OCI-LY7 (cell line): Measurements from ENCODE around the gene PLCB1. TPM values are rescaled to one million over a fixed set of nuclear protein-coding genes. Genes with fewer than 3 reads are reported as not detected.

ENCODE experiments used
- BruUV-seq: library from RNA; stranded (reverse); fragments of 400-500 nt; replicated peaks from 2 replicates; lab custom pipeline; 2021; lab: Mats Ljungman, UMichigan
- CTCF ChIA-PET: fragments of 300-600 bp; sonication (Branson Sonifier 250); formaldehyde crosslinking; loops from one replicate; lab custom pipeline; 2022; ENCODE audit warnings: antibody characterized with exemption; ENCODE audit not compliant: unreplicated experiment; lab: Charles Lee
- POLR2A ChIA-PET: fragments of 300-600 bp; sonication (Branson Sonifier 250); formaldehyde crosslinking; loops from one replicate; lab custom pipeline; 2022; ENCODE audit warnings: antibody characterized with exemption; lab: Charles Lee
- DNase-seq: peaks from one replicate; pipeline ENCODE4 v3.0.0-alpha.2; 2015; ENCODE audit warnings: low spot score
- H2AFZ ChIP-seq: fragments of 200-600 bp; sonication (generic), shearing (Covaris generic); 2 replicates; pipeline ENCODE4 v1.6.1; 2014; ENCODE audit warnings: mild to moderate bottlenecking, antibody characterized with exemption, low read length, moderate library complexity
- H3K27ac ChIP-seq: fragments of 200-600 bp; sonication (generic); 2 replicates; pipeline ENCODE4 v1.5.1; 2014; ENCODE audit warnings: mixed run types, low read depth, mild to moderate bottlenecking, moderate library complexity, low read length, inconsistent platforms; ENCODE audit not compliant: poor library complexity, severe bottlenecking
- H3K36me3 ChIP-seq: fragments of 200-600 bp; sonication (generic); 2 replicates; pipeline ENCODE4 v1.6.1; 2014; ENCODE audit warnings: mild to moderate bottlenecking, antibody characterized with exemption, low read length, moderate library complexity, mixed read lengths; ENCODE audit not compliant: insufficient read depth
- H3K4me1 ChIP-seq: fragments of 200-600 bp; sonication (generic); 2 replicates; pipeline ENCODE4 v1.5.1; 2014; ENCODE audit warnings: mild to moderate bottlenecking, low read length; ENCODE audit not compliant: insufficient read depth, poor library complexity, severe bottlenecking
- H3K4me2 ChIP-seq: fragments of 200-600 bp; sonication (generic); 2 replicates; pipeline ENCODE4 v1.6.1; 2014; ENCODE audit warnings: mild to moderate bottlenecking, low read length
- H3K4me3 ChIP-seq: fragments of 200-600 bp; sonication (generic); 2 replicates; pipeline ENCODE4 v1.5.1; 2014; ENCODE audit warnings: mild to moderate bottlenecking, low read depth, low read length; ENCODE audit not compliant: poor library complexity, severe bottlenecking
- H3K79me2 ChIP-seq: fragments of 200-600 bp; sonication (generic); 2 replicates; pipeline ENCODE4 v1.6.1; 2016; ENCODE audit warnings: low read depth, mild to moderate bottlenecking, low read length, moderate library complexity, mixed read lengths; ENCODE audit not compliant: insufficient read depth
- H3K9me2 ChIP-seq: fragments of 200-600 bp; sonication (generic); 2 replicates; pipeline ENCODE4 v1.6.1; 2016; ENCODE audit warnings: mild to moderate bottlenecking, low read length, mixed read lengths; ENCODE audit not compliant: insufficient read depth
- H3K9me3 ChIP-seq: fragments of 200-600 bp; sonication (generic); 2 replicates; pipeline ENCODE4 v1.6.1; 2014; ENCODE audit warnings: mild to moderate bottlenecking, mixed run types, low read length, mixed read lengths
- H4K20me1 ChIP-seq: fragments of 200-600 bp; sonication (generic); 2 replicates; pipeline ENCODE4 v1.6.1; 2014; ENCODE audit warnings: mild to moderate bottlenecking, antibody characterized with exemption, low read length, moderate library complexity, mixed read lengths; ENCODE audit not compliant: insufficient read depth
- CTCF ChIP-seq: fragments of 200-600 bp; sonication (generic); conservative IDR thresholded peaks from 2 replicates; pipeline ENCODE4 v1.5.1; 2014; ENCODE audit warnings: mild to moderate bottlenecking, antibody characterized with exemption, low read length, moderate library complexity, mixed read lengths
- EZH2phosphoT487 ChIP-seq: fragments of 200-600 bp; sonication (generic); IDR thresholded peaks from 2 replicates; pipeline ENCODE4 v1.6.1; 2018; ENCODE audit warnings: low read depth, borderline replicate concordance, mild to moderate bottlenecking, mixed run types, antibody characterized with exemption, low read length, moderate library complexity, mixed read lengths
- intact Hi-C: fragments of 100-400 bp; cut with micrococcal nuclease; formaldehyde crosslinking; loops from one replicate; pipeline ENCODE4 v1.10.0; 2022; ENCODE audit not compliant: unreplicated experiment
- total RNA-seq, 2 experiments: library from RNA; depleted of rRNA in 1 of 2; stranded (reverse); fragments of >200 nt in 1 of 2; shearing (Covaris generic) in 1 of 2; gene quantifications; 2 replicates each; pipeline ENCODE4 v1.2.3, GENCODE V29; 2014 to 2022

PLCB1 gene
- total RNA-seq, 2 experiments from 2014 or later: 14.6 to 30.5 TPM

- no TSS peak for BruUV-seq
- intact Hi-C loops: no loop called here
- no peak for DNase-seq
- no peaks in the 10 kb centered on the region for H4K20me1 ChIP-seq
- no peak overlapping the region for H3K4me3 ChIP-seq
- ChIA-PET CTCF (no interaction called here), POLR2A (no interaction called here)
- H3K79me2 ChIP-seq: no peaks in the 10 kb centered on the region
- no peak overlapping the region for H3K27ac ChIP-seq
- no peaks in the 10 kb centered on the region for H3K36me3 ChIP-seq
- H2AFZ ChIP-seq: no peak overlapping the region
- no peaks in the 10 kb centered on the region for H3K9me3 ChIP-seq
- H3K4me2 ChIP-seq: no peak overlapping the region
- H3K4me1 ChIP-seq: no peaks in the 10 kb centered on the region
- TF ChIP-seq CTCF (no peak), EZH2phosphoT487 (no peak)
- H3K9me2 ChIP-seq: no peaks in the 10 kb centered on the region
These were observed 651.7 kb downstream of the PLCB1 start for GRCh38 chr20:8783734-8784133.

- no peak overlapping the region for H3K27ac ChIP-seq
- H3K4me3 ChIP-seq: no peak overlapping the region
- H3K9me3 ChIP-seq: no peaks in the 10 kb centered on the region
- H3K79me2 ChIP-seq: no peaks in the 10 kb centered on the region
- no peaks in the 10 kb centered on the region for H3K36me3 ChIP-seq
- no peaks in the 10 kb centered on the region for H4K20me1 ChIP-seq
- H3K9me2 ChIP-seq: no peaks in the 10 kb centered on the region
- TF ChIP-seq EZH2phosphoT487 (no peak), CTCF (no peak)
- DNase-seq: no peak
- no peak overlapping the region for H3K4me2 ChIP-seq
- ChIA-PET CTCF (no interaction called here), POLR2A (interaction anchor here (0.7 kb wide), 1 partner anchor 369 kb away, joined by 4 read pairs; no protein-coding TSS in a partner anchor)
- H2AFZ ChIP-seq: no peak overlapping the region
- H3K4me1 ChIP-seq: no peaks in the 10 kb centered on the region
- intact Hi-C loops: no loop called here
- no TSS peak for BruUV-seq
These were observed 654.3 kb downstream of the PLCB1 start for GRCh38 chr20:8786383-8786782.

GRCh38 chr20:8787090-8787489 is 655.0 kb downstream of the PLCB1 start:
- no peak overlapping the region for H3K27ac ChIP-seq
- no peaks in the 10 kb centered on the region for H3K9me2 ChIP-seq
- intact Hi-C loops: no loop called here
- H3K36me3 ChIP-seq: no peaks in the 10 kb centered on the region
- TF ChIP-seq EZH2phosphoT487: no peak
- no peak for TF ChIP-seq CTCF
- no TSS peak for BruUV-seq
- H3K4me1 ChIP-seq: no peaks in the 10 kb centered on the region
- no peak overlapping the region for H3K4me3 ChIP-seq
- ChIA-PET CTCF (no interaction called here), POLR2A (interaction anchor here (0.7 kb wide), 1 partner anchor 368 kb away, joined by 4 read pairs; no protein-coding TSS in a partner anchor)
- no peaks in the 10 kb centered on the region for H4K20me1 ChIP-seq
- no peak overlapping the region for H2AFZ ChIP-seq
- no peaks in the 10 kb centered on the region for H3K9me3 ChIP-seq
- no peak for DNase-seq
- no peaks in the 10 kb centered on the region for H3K79me2 ChIP-seq
- H3K4me2 ChIP-seq: no peak overlapping the region
